Measurements from ENCODE around the gene FOXP1.

Gene FOXP1

DNA sequence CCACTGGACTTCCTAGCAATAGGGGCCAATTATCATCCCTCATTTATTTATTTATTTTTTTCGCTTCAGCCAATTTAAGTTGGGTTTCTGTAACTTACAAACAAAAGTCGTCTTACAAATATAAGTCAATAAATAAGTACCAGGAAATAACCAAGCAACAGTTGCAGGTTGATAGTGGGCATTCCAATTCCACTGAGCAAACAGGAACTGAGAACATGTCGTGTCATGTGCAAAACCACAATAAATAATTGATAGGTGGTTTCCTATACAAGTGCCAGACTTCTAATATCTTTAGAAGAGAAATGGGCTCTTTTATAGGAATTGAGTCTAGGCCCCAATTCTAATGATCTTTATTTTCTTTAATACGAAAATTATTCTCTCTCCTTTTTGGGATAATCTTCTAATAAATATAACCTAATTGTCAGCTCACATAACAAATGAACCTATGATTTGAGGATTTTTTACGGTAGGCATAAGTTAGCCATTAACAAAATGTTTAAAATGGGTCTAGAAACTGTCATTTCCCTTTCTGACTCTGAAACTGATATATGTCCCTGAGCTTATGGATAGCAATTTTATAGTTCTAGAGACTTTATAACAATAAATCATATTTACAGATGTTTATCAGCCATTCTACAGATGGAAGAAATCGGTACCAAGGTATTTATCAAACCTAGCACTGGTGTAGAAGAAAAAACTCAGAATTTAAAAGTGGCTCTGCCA lies 571.8 kb downstream of the FOXP1 start:
- H3K4me1 ChIP-seq (ENCODE audit: insufficient read depth, low read length, severe bottlenecking), result peaks cover 60% of the 10 kb centered on the region
- peak overlapping the region; percentile 33; the same call in 1 of the 2 replicates for H3K4me2 ChIP-seq (ENCODE audit: low read length)
- H3K27ac ChIP-seq (ENCODE audit: low read depth, low read length, poor library complexity, severe bottlenecking), result peak overlapping the region; percentile 86
- no peaks in the 10 kb centered on the region for H3K9me3 ChIP-seq (ENCODE audit: low read length)
- H4K20me1 ChIP-seq (ENCODE audit: insufficient read depth, low read length), result no peaks in the 10 kb centered on the region
- H3K4me3 ChIP-seq (ENCODE audit: low read depth, low read length, poor library complexity, severe bottlenecking), result no peak overlapping the region
- H3K79me2 ChIP-seq (ENCODE audit: insufficient read depth, low read length), result no peaks in the 10 kb centered on the region; the same call in 1 of the 2 replicates
- peaks cover 6% of the 10 kb centered on the region; the same call in 1 of the 2 replicates for H3F3A ChIP-seq (ENCODE audit: insufficient read depth, low read length)
- H2AFZ ChIP-seq (ENCODE audit: low read length), result no peak overlapping the region
- TF ChIP-seq, protein P1, sequence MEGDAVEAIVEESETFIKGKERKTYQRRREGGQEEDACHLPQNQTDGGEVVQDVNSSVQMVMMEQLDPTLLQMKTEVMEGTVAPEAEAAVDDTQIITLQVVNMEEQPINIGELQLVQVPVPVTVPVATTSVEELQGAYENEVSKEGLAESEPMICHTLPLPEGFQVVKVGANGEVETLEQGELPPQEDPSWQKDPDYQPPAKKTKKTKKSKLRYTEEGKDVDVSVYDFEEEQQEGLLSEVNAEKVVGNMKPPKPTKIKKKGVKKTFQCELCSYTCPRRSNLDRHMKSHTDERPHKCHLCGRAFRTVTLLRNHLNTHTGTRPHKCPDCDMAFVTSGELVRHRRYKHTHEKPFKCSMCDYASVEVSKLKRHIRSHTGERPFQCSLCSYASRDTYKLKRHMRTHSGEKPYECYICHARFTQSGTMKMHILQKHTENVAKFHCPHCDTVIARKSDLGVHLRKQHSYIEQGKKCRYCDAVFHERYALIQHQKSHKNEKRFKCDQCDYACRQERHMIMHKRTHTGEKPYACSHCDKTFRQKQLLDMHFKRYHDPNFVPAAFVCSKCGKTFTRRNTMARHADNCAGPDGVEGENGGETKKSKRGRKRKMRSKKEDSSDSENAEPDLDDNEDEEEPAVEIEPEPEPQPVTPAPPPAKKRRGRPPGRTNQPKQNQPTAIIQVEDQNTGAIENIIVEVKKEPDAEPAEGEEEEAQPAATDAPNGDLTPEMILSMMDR (IDR thresholded peaks at IDR 0.05; ENCODE audit: low read length), result no peak
- no peak for TF ChIP-seq EZH2 (IDR thresholded peaks at IDR 0.05; ENCODE audit: borderline replicate concordance, low read length)
- H3K36me3 ChIP-seq (ENCODE audit: insufficient read depth, low read length), result peaks cover 43% of the 10 kb centered on the region
- no peaks in the 10 kb centered on the region for H3K9me2 ChIP-seq (ENCODE audit: low read depth, low read length)
- H3K27me3 ChIP-seq (ENCODE audit: insufficient read depth, low read length), result no peaks in the 10 kb centered on the region
- no peak overlapping the region for H3K9ac ChIP-seq (ENCODE audit: low read length)

DNA sequence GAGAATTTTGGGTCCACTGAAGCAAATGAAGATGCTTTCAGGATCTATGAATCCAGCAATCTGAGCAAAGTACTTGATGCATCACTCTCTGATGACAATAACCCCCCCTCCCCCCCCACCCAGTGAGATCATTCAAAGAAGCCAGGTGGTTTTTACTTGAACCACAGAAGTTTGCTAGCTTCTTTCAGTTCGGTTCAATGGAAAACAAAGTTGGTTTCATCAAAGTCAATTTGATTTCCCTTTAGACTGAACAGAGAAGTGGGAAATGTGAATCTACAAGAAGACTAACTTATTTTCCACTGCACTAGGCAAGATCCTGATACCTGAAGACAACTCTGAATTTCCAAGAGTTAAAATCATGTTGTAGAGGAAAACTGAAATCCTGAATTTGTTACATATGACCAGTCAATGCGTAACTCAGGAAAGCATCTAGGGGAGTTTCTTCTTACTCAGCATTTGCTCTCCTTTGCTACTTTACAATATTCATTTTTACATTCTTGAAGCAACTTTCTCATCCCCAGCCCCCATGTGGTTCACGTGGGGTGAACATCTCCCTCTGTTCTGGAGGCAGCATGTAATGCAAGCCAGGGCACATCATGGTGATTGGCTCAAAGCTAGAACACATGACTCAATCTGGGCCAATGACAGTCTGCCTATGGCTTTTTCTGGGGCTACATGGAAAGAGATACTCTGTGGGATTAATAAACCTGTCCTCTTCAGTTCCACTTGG lies 572.6 kb downstream of the FOXP1 start:
- Histone ChIP-seq H3K4me3 (ENCODE audit: low read depth, low read length, poor library complexity, severe bottlenecking) (peak overlapping the region; percentile 6), H3K9ac (ENCODE audit: low read length) (no peak overlapping the region)

DNA sequence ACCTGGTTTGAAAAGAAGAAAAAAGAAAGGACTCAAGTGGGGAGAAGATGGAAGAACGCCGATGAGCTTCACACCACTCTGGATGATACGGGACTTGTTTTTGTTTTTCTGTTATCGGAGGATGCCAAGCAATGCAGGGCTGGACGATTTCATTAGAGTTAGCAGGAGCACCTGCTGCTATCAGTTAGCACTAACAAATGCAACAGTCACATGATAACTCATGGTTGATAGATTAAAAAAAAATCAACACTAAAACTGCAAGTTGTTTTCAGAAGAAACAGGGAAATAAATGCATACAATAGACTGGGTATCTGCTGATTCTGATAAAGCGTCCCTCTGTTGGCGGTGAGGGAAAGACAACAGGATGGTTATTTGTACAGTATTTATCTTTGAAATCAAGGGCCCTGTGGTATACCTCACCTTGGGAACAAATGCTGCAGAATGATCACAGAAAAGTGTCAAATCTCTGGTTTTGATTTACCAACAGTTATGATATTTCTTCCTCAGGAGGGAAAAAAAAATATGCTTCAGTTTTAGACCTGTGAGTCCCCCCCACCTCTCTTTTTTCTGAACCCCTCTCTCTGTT lies 575.1 kb downstream of the FOXP1 start:
- peaks cover 21% of the 10 kb centered on the region for H3K79me2 ChIP-seq (ENCODE audit: insufficient read depth, low read length)
- H3F3A ChIP-seq (ENCODE audit: insufficient read depth, low read length), result peaks cover 6% of the 10 kb centered on the region; the same call in 1 of the 2 replicates
- no peak overlapping the region; the same call in 1 of the 2 replicates for H3K9ac ChIP-seq (ENCODE audit: low read length)
- no peaks in the 10 kb centered on the region for H3K27me3 ChIP-seq (ENCODE audit: insufficient read depth, low read length)
- H3K4me1 ChIP-seq (ENCODE audit: insufficient read depth, low read length, severe bottlenecking), result peaks cover 60% of the 10 kb centered on the region
- H4K20me1 ChIP-seq (ENCODE audit: insufficient read depth, low read length), result no peaks in the 10 kb centered on the region
- peaks cover 17% of the 10 kb centered on the region; the same call in 1 of the 2 replicates for H3K36me3 ChIP-seq (ENCODE audit: insufficient read depth, low read length)
- H3K9me3 ChIP-seq (ENCODE audit: low read length), result no peaks in the 10 kb centered on the region
- TF ChIP-seq EZH2 (IDR thresholded peaks at IDR 0.05; ENCODE audit: borderline replicate concordance, low read length), result no peak
- H2AFZ ChIP-seq (ENCODE audit: low read length), result no peak overlapping the region
- H3K4me3 ChIP-seq (ENCODE audit: low read depth, low read length, poor library complexity, severe bottlenecking), result no peak overlapping the region
- peak overlapping the region; percentile 19; the same call in 1 of the 2 replicates for H3K4me2 ChIP-seq (ENCODE audit: low read length)
- peak overlapping the region; percentile 64 for H3K27ac ChIP-seq (ENCODE audit: low read depth, low read length, poor library complexity, severe bottlenecking)
- no peaks in the 10 kb centered on the region for H3K9me2 ChIP-seq (ENCODE audit: low read depth, low read length)

More for the DNA sequence above, 572.6 kb downstream of the FOXP1 start:
- TF ChIP-seq EZH2 (IDR thresholded peaks at IDR 0.05; ENCODE audit: borderline replicate concordance, low read length), result no peak
- TF ChIP-seq, protein P1 (IDR thresholded peaks at IDR 0.05; ENCODE audit: low read length), result no peak
- peaks cover 34% of the 10 kb centered on the region for H3K36me3 ChIP-seq (ENCODE audit: insufficient read depth, low read length)
- H3K27me3 ChIP-seq (ENCODE audit: insufficient read depth, low read length), result no peaks in the 10 kb centered on the region
- H3K4me1 ChIP-seq (ENCODE audit: insufficient read depth, low read length, severe bottlenecking), result peaks cover 60% of the 10 kb centered on the region
- H3F3A ChIP-seq (ENCODE audit: insufficient read depth, low read length), result peaks cover 6% of the 10 kb centered on the region; the same call in 1 of the 2 replicates
- H3K9me3 ChIP-seq (ENCODE audit: low read length), result no peaks in the 10 kb centered on the region
- H2AFZ ChIP-seq (ENCODE audit: low read length), result no peak overlapping the region
- H4K20me1 ChIP-seq (ENCODE audit: insufficient read depth, low read length), result no peaks in the 10 kb centered on the region
- peaks cover 4% of the 10 kb centered on the region for H3K79me2 ChIP-seq (ENCODE audit: insufficient read depth, low read length)
- H3K4me2 ChIP-seq (ENCODE audit: low read length), result peak overlapping the region; percentile 33; the same call in 1 of the 2 replicates
- H3K27ac ChIP-seq (ENCODE audit: low read depth, low read length, poor library complexity, severe bottlenecking), result peak overlapping the region; percentile 86
- no peaks in the 10 kb centered on the region for H3K9me2 ChIP-seq (ENCODE audit: low read depth, low read length)
